Measurements from ENCODE around the gene MDFIC. TPM values are rescaled to one million over a fixed set of nuclear protein-coding genes. Genes with fewer than 3 reads are reported as not detected.

Gene MDFIC
- polyA plus RNA-seq, 1 experiment: 35.9 TPM

DNA sequence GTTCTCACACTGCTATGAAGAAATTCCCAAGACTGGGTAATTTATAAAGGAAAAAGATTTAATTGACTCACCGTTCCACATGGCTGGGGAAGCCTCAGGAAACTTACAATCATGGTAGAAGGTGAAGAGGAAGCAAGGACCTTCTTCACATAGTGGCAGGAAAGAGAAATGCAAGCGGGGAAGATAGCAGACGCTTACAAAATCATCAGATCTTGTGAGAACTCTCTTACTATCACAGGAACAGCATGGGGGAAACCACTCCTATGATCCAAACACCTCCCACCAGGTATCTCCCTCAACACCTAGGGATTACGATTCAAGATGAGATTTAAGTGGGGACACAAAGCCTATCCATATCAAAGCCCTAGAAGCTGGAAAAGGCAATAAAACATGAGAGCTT, 130.8 kb downstream of the MDFIC start:
- TF ChIP-seq, protein P1, sequence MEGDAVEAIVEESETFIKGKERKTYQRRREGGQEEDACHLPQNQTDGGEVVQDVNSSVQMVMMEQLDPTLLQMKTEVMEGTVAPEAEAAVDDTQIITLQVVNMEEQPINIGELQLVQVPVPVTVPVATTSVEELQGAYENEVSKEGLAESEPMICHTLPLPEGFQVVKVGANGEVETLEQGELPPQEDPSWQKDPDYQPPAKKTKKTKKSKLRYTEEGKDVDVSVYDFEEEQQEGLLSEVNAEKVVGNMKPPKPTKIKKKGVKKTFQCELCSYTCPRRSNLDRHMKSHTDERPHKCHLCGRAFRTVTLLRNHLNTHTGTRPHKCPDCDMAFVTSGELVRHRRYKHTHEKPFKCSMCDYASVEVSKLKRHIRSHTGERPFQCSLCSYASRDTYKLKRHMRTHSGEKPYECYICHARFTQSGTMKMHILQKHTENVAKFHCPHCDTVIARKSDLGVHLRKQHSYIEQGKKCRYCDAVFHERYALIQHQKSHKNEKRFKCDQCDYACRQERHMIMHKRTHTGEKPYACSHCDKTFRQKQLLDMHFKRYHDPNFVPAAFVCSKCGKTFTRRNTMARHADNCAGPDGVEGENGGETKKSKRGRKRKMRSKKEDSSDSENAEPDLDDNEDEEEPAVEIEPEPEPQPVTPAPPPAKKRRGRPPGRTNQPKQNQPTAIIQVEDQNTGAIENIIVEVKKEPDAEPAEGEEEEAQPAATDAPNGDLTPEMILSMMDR (IDR thresholded peaks at IDR 0.05; ENCODE audit: low read depth, low read length): no peak
- no peak for DNase-seq (ENCODE audit: low read depth, low spot score)
- H3K9me3 ChIP-seq (ENCODE audit: control insufficient read depth, insufficient read depth, low read length): no peaks in the 10 kb centered on the region
- POLR2A ChIA-PET: no interaction called here
- no peak overlapping the region for H3K27ac ChIP-seq (ENCODE audit: low read depth, low read length)
- CTCF ChIA-PET: interaction anchor here (0.7 kb wide), 1 partner anchor 975 kb away, joined by 4 read pairs; no protein-coding TSS in a partner anchor
- no peak overlapping the region for H3K4me3 ChIP-seq (ENCODE audit: low read depth, low read length)
- H3K27me3 ChIP-seq (ENCODE audit: control insufficient read depth, insufficient read depth, low read length): no peaks in the 10 kb centered on the region

DNA sequence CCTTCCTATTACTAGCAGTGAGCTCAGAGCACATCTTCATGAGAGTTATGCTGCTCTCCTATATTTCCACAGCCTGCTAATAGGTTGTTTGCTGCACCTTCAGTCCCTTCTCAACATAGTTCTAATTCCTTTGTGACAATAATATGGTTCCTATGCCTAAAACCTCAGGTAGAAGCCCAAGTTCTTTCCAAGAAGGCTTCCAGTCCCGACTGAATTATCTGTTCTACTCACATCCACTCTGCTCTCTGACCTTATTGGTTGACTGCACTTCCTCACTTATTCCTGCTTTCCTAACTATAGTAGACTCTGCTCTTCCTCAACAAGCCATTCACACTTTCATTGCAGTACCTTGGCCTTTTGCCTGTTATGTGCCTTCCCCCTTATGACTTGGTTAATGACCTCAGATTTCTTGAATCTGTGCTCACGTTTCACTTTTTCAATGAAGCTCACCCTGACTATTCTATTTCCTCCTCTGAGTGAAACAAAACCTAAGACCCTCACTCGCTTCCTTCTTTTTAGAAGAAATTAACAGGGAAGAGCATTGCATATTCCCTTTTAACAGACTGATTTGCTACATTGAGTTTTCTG, 132.7 kb downstream of the MDFIC start:
- no peak overlapping the region for H3K4me3 ChIP-seq (ENCODE audit: low read depth, low read length)
- DNase-seq (ENCODE audit: low read depth, low spot score): no peak
- ChIA-PET CTCF (no interaction called here), POLR2A (no interaction called here)
- no peaks in the 10 kb centered on the region for H3K27me3 ChIP-seq (ENCODE audit: control insufficient read depth, insufficient read depth, low read length)
- H3K9me3 ChIP-seq (ENCODE audit: control insufficient read depth, insufficient read depth, low read length): no peaks in the 10 kb centered on the region
- H3K27ac ChIP-seq (ENCODE audit: low read depth, low read length): no peak overlapping the region
- TF ChIP-seq, protein P1 (IDR thresholded peaks at IDR 0.05; ENCODE audit: low read depth, low read length): no peak

DNA sequence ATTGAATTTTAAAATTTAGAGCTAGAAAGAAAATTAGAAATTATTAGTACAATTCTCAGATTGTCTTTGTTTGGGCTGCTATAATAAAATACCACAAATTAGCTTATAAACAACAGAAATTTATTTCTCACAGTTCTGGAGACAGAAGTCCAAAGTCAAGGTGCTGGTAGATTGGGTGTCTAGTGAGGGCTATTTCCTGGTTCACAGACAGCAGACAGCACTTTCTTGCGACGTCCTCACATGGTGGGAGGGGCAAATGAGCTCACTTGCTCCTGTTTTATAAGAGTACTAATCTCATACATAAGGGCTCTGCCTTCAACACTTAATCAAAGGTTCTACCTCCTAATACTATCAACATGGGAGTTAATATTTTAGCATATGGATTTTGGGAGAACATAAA, 134.1 kb downstream of the MDFIC start:
- TF ChIP-seq, protein P1 (IDR thresholded peaks at IDR 0.05; ENCODE audit: low read depth, low read length): no peak
- H3K27ac ChIP-seq (ENCODE audit: low read depth, low read length): no peak overlapping the region
- no peaks in the 10 kb centered on the region for H3K9me3 ChIP-seq (ENCODE audit: control insufficient read depth, insufficient read depth, low read length)
- DNase-seq (ENCODE audit: low read depth, low spot score): no peak
- H3K4me3 ChIP-seq (ENCODE audit: low read depth, low read length): no peak overlapping the region
- H3K27me3 ChIP-seq (ENCODE audit: control insufficient read depth, insufficient read depth, low read length): no peaks in the 10 kb centered on the region
- POLR2A ChIA-PET: no interaction called here
- CTCF ChIA-PET: no interaction called here

DNA sequence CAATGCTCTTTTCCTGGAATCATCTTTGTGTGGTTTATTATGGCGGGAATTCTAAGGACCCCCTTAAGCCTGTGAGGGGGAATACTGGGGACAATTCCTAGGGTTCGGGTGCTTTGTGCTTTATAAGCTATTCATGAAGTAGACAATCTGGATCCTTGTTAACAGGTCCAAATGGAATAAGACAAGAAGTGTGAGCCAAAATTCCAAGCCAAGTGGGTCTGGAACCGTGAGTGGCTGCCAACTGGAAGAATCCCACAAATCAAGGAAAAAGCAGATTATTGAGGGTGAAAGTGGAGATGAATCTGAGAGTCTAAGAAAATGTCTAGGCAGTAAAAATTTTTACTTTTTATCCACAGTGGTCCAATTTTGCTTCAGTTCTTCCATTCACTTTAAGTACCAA, 136.8 kb downstream of the MDFIC start:
- H3K27ac ChIP-seq (ENCODE audit: low read depth, low read length): no peak overlapping the region
- TF ChIP-seq, protein P1 (IDR thresholded peaks at IDR 0.05; ENCODE audit: low read depth, low read length): no peak
- no peak overlapping the region for H3K4me3 ChIP-seq (ENCODE audit: low read depth, low read length)
- CTCF ChIA-PET: no interaction called here
- no peaks in the 10 kb centered on the region for H3K27me3 ChIP-seq (ENCODE audit: control insufficient read depth, insufficient read depth, low read length)
- DNase-seq (ENCODE audit: low read depth, low spot score): no peak
- no peaks in the 10 kb centered on the region for H3K9me3 ChIP-seq (ENCODE audit: control insufficient read depth, insufficient read depth, low read length)
- POLR2A ChIA-PET: no interaction called here

DNA sequence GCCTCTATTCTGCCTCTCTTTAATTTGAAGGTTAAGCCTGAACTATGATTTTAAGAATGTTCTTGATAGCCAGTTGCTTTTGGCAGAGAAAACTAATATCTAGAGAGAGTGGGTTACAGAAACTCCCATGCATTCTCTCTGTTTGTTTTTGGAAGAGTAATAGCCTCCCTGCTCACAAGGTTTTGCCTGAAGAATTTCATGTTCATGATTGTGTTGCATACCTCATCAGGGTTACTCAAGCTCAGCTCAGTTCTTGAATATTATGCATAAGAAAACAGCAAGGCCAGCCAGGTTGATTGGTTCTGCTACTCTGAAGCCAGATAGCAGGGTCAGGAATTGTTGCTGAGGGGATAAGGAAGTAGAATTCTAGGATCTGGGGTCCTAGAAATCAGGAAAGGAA, 137.4 kb downstream of the MDFIC start:
- POLR2A ChIA-PET: no interaction called here
- TF ChIP-seq, protein P1 (IDR thresholded peaks at IDR 0.05; ENCODE audit: low read depth, low read length): no peak
- Histone ChIP-seq H3K27me3 (ENCODE audit: control insufficient read depth, insufficient read depth, low read length) (no peaks in the 10 kb centered on the region), H3K9me3 (ENCODE audit: control insufficient read depth, insufficient read depth, low read length) (no peaks in the 10 kb centered on the region), H3K4me3 (ENCODE audit: low read depth, low read length) (no peak overlapping the region), H3K27ac (ENCODE audit: low read depth, low read length) (no peak overlapping the region)
- CTCF ChIA-PET: interaction anchor here (0.5 kb wide), 1 partner anchor 85 kb away, joined by 3 read pairs; no protein-coding TSS in a partner anchor
- DNase-seq (ENCODE audit: low read depth, low spot score): no peak

Data from AG04450 (cell line).